HT1080 (cell line): ENCODE measurements around the gene SLC22A14. TPM values are rescaled to one million over a fixed set of nuclear protein-coding genes. Genes with fewer than 3 reads are reported as not detected.
"Not testable (repeated sequence)": the region's sequence is repeated elsewhere in the genome, so short reads cannot be mapped to it uniquely, and the experiment has no call there.

ENCODE experiments used
- DNase-seq: peaks from one replicate; pipeline ENCODE4 v3.0.0-alpha.2; 2015; ENCODE audit warnings: low read depth
- total RNA-seq: library from RNA; depleted of rRNA; stranded (reverse); fragments of >200 nt; shearing (Covaris generic); gene quantifications from 2 replicates; pipeline ENCODE4 v1.2.3, GENCODE V29; 2014

SLC22A14 gene
- total RNA-seq, 1 experiment from 2014 or later: not detected

DNA sequence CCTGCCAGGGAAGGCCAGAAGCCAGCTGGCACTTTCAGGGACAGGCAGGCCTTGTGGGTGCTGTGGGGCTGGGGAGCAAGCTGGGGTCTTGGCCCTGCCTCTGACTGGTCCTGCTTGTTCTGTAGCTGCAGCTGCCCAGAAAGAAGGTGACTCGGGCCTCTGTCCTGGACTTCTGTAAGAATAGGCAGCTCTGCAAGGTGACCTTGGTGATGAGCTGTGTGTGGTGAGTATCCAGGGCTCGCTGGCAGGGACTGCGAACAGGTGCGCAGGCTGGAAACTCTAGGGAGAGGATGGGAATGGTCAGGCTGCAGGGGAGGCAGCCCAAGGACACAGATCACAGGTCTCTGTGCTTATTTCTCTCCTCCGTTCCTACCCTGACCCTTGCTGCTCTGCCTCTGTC lies 31.2 kb downstream of the SLC22A14 start:
- no peak for DNase-seq

DNA sequence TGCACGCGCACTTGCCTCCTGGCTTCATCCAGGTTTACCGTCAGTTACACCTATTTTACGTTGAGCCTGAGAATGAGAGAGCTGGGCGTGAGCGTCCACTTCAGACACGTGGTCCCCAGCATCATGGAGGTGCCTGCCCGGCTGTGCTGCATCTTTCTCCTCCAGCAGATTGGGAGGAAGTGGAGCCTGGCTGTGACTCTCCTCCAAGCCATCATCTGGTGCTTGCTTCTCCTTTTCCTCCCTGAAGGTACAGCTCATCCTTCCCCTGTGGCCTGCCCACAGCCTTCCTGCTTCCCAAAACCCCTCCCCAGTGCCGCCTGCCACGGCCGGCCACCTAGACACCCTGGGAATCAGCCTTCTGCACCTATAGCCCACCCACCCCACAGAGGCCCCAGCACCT lies 31.6 kb downstream of the SLC22A14 start:
- no peak for DNase-seq

DNA sequence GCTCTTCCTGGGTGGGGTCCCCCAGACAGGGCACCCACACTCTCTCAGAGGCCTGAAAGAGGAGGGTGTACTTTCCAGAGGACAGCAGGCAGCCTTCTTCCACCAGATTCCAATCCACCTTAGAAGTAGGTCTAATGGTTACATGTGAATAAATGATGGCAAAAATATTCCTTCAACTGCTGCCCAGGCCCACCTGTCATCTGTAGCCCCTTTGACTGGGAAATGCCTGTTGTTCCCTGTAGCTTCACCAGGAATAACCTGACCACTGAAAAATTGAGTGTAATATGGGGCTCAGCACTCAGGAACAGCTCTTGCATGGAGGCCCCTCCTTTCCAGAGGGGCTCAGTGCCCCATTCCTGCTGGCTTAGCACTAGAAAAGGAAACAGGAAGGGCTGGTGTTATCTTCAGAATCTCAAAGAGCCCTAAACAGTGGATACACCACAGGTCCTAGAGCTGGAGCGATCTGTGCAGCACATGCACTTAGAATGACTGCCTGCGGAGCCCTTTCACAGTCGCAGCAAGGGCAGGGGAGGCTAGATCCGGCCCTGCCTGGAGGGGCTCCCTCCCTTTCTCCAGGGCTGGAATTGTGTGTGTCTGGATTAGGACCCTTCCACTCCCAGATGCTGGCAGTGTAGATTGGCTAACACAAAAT lies 32.1 kb downstream of the SLC22A14 start:
- DNase-seq: no peak

DNA sequence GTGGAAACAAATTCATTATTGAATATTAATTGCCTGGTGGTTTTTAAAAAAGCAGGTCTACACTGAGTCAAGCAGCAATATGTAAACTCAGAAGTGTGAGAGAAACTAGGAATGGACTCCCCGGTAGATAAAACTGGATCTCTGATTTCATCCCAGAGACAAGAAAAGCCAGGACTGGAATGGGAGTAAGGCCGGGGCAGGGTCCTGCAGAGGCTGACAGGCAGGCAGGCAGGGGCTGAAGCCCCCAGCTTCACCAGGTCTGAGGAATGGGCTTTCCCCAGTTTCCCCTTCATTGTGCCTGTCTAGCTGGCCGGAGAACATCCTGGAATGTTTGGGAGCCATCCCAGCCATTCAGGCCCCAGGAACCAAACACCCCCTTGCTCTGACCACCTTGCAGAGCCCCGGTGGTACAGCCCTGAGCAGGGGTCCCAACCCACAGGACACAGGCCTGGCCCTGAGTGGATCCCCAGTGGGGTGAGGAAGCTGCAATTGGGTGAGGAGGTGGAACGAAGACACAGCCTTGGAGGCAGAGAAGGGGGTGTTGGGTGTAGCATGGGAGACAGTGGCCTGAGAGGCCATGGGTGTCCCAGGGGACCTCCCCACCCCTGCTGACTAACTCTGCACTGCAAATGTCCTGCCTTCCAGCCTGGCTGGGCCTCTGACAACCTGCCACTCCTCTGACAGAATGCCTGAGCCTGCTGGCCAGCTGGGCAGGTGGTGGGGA lies 32.8 kb downstream of the SLC22A14 start:
- no peak for DNase-seq

DNA sequence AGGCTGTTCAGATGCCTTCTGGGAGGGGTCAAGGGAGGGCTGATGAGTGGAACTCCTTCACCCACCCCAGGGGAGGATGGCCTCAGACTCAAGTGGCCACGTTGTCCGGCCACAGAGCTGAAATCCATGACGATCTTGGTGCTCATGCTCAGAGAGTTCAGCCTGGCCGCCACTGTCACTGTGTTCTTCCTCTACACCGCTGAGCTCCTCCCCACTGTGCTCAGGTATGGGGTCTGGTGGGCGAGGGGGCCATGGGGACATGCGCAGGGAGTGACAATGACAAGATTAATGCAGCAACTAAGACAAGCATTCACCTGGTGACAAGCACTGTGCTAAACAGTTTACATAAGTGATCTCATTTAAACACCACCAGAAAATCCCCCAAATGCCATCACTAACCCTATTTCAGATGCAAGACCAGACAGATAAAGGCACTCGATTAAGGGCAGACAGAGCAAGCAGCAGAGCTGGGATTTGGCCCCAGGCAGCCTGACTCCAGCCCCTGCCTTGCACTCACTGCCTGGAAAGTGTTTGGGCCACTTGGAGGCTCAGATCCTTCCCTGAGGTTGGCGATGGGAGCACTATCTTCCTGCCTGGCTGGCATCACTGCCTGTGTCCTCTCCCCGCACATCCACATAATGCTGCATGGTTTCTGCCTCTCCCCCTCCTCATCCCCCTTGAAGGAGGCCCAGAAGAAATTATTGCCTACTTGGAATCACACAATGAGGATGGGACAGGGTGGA lies 33.6 kb downstream of the SLC22A14 start:
- no peak for DNase-seq

DNA sequence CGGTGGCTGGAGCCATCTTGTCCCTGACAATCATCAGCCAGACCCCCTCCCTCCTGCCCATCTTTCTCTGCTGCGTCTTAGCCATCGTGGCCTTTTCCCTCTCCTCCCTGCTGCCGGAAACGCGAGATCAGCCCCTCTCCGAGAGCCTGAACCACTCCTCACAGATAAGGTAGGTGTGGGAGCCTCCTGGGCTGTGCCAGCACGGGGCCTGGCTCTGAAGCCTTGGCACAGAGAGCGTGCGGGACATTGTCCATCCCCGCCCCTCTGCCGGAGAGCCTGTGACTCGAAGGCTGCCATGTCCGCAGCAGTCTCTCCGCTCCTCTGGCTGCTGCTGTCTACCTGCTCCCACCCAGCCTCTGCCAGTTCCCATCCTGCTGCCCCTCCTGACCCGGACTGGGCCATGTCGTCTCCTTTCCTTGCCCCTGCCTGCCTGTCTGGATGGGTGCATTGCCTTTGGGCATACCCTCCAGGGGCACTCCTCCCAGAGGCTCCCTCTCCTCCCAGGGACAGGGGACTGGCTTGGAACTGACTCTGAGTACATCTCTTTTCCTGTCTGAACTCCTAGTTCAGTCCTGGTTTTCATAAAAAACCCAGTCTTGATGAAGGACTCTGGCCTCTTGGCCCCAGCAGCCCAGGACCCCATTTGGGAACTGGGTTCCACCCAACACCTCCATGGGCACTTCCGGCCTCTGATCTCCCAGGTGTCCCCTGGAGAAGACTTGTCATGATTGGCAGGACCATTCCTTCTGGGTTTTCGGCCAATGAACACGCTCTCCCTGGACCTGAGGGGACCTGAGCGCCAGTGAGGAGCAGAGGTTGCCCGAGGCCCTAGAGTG lies 34.5 kb downstream of the SLC22A14 start:
- no peak for DNase-seq

DNA sequence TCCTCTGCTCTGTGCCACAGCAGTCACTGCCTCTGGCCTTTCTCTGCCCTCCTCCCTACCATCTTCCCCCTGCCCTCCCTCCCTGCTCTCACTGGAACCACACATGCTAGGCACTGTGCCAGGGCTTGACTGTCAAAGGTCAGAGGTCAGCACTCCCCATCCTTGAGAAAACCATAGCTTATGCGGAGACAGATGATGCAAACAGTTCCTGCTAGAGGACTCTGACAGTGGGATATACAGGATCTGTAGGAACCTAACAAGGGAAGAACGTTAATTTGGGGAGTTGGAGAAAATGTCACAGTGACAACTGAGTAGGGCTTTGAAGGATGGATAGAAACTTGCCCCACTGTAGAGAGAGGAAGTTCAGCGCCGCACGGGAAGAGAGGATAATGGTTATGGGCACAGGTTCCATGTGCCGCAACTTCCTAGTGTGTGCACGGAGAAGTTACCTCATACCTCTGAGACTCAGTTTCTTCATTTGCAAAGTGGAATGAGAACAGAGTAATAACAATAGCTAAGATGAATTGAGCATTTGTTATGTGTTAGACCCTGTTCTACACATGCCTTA lies 35.2 kb downstream of the SLC22A14 start:
- peak; percentile 21 for DNase-seq

DNA sequence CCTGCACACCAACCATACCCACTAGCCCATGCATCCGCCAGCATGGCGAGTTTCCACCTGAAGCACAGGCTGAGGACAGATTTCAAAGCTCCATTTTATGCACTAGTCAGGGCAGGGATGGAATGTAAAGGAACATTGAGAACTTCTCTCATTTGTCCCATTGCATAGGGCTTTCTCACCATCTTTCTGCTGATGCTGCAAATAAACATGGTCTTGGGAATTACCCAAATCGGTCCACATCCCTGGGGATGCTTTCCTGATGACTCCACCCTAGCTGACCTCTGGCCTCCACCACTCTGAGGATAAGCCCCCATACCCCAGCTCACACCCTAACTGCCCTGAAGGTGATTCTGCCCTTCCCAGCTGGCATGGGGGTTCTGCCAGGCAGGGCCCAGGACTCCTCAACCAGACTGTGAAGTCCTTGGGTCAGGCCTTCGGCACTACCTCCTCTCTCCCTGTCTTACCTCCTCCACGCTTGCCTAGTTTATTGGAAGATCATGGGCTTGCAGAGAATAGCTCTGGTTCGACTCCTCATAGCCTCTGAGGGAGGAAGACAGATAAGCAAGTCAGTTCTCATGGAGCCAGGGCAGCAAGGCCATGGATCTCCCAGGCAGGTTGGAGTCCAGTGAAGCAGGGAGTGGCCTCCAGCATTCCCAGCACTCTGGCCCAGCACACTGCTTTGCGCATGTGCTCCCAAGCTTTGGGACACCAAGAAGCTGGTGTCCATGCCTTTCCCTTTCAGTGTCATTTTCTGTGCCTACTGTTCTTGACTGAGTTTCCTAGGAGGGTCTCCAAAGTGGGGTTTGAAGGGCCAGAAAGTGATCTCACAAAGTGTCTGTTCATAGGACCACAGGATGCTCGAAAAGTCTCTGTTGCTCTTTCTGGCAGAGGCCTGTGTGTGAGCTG lies 36.9 kb downstream of the SLC22A14 start:
- DNase-seq: no peak

DNA sequence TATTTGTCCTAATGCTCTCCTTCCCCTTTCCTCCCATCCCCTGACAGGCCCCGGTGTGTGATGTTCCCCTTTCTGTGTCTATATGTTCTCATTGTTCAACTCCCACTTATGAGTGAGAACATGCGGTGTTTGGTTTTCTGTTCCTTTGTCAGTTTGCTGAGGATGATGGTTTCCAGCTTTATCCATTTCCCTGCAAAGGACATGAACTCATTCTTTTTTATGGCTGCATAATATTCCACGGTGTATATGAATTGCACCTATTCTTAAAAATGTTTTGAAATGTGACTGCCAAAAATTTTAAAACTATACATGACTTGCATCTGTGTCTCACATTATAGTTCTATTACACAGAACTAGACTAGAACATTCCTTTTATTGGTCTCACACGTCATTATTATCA lies 38.5 kb downstream of the SLC22A14 start:
- DNase-seq: not testable (repeated sequence)

DNA sequence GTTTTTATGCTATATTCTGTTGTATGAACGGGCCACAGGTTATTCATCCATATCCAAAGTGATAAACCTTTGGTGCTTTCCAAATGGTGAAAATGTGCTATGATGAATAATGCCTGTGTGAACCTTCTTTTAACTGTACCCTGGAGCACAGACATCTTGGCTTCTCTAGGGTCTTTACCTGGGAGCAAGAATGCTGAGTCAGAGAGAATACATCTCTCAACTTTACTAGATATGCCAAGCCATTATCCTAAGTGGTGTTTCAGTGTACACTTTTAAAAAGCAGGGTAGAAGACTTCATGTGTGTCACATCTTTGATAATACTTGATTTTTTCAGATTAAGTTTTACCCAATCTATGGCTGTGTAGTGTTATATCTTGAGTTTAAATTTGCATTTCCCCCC lies 41.0 kb downstream of the SLC22A14 start:
- DNase-seq: no peak

DNA sequence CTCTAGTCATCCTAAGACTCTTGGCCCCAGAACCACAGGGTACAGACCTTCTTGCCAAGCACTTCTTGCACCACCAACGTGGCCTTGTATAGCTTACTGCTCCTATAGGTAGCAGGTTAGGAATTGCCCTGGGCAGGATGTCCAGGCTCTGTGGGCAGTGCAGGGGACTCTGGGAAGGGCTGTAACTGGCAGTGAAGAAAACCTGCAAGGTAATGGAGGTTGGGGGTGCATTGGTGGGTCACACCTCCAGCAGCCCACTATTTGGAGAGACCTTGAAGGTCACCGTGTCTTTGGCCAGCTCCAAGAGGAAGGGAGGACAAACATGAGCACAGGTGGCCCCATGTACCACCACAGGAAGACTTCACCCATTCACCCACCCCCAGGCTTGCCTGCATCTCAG lies 43.2 kb downstream of the SLC22A14 start:
- no peak for DNase-seq

DNA sequence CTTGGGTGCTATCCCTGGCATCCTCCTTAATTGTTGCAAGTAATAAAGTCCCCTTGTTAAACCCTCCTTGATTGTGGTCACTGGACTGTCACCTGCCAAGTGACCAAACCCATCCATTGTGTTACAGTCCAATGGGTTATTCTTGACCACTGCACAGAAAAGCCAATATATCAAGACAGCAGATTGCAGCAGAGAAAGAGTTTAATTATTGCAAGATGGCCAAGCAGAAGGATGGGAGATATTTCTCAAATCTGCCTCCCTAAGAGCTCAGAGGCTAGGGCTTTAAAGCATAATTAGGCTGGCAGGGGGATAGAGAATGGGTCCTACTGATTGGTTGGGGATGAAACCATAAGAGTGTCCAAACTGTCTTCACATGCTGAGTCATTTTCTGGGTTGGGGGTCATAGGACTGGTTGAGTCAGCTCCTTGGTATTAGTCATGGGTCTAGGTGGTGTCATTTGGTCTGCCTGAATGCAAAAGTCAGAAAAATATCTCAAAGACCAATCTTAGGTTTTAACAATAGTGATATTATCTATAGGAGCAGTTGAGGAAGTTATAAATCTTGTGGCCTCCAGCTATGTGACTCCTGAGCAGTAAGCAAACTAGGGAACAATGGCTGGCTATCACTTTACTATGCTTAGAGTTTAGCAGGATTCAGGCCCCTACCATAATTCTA lies 45.4 kb downstream of the SLC22A14 start:
- DNase-seq: peak; percentile 97

DNA sequence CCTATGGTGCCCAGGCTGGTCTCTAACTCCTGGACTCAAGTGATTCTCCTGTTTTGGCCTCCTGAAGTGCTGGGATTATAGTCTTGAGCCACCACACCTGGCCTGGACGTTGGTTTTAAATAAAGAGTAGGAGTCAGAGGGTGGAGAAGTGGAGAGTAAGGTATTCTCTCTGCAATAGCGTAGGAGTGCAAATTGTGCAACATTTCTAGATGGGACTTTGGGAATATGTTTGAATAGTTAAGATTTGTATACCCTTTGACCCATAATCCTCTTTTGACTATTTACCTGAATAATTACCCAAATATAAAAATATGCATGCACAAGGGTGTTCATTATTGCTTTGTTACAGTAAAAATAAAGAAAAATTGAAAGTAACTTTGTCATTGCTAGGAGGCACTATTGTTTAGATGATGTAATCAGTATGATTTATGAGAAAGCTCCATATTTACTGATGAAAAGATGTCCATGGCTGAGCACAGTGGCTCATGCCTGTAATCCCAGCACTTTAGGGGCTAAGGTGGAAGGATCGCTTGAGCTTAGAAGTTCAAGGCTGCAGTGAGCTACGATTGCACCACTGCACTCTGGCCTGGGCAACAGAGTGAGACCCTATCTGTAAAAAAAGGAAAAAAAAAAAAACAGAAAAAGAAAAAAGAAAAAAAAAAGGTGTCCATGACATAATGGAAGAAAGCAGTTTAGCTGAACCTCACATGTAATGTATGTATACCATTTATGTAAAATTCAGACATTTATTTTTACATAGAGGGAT lies 49.3 kb downstream of the SLC22A14 start:
- no peak for DNase-seq

DNA sequence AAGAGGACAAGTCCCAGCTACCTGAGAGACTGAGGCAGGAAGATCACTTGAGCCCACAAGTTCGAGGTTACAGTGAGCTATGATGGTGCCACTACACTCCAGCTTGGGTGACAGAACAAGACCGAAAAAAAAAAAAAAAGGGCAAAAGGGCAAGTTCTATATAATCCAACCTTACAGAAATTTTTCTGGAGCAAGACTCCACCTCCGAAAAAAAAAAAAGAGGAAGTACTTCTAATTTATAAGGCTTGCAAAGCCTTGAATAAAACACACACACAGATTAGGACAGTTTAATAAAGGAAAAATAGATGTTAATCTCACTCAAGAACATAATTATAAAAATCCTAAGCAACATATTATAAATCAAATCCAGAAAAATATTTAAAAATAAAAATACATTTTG lies 50.1 kb downstream of the SLC22A14 start:
- no peak for DNase-seq

DNA sequence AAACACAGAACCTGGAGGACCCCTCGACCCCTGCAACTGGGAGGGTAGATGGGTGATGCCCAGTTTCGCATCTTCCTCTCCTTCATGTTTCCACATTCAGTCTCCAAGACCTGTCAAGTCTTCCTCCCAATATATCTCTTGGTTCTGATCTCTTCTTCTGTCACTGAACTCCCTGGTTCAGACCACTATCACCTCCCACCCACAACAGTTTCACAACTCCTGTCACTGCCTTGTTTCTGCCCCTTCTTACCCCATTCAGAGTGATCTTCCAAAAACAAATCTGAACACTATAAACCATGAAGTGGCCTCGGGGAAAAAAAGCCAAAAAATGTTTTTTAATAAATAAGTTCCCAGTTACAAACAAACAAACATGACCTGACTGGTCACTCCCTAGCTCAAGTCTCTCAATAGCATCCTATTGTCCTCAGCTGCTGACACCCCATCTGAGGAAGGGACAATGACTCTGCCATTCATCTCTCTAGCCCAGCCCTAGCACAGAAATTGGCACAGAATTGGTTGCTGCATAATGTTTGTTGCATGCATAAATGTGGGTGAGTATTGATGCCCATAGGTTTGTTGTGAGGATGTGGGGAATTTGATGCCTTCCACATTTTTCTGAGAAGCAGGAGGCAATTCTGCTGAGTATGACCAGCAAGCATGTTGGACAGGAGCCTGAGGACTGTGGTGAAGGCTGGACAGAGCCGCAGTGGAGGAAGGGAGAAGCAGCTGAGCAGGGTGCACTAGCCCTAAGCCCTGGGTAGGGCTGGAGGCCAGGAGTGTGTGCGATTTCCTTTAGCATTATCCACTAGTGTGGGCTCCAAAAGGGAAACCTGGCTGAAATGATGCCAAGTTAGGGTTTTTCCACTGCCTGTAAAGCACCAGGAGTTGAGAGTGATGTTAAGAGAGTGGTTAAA lies 52.3 kb downstream of the SLC22A14 start:
- DNase-seq: peak; percentile 73

DNA sequence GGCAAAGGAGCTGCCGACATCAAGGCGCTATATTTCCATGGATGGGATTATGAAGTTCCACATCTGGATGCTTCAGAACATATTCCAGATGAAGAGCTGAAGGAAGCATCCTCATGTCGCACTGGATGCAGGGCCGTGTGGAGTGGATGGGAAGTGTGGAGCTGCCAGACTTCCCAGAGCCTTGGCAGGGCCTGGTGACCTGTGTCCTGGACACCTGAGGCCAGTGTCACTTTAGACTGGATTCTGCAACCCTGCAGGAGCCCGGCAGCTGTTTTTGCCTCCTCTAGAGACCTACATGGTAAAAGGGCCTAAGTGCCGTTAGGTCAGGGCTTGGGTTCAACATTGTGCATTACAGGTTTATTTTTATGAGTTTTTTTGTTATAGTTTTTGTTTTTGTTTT lies 53.2 kb downstream of the SLC22A14 start:
- DNase-seq: no peak

DNA sequence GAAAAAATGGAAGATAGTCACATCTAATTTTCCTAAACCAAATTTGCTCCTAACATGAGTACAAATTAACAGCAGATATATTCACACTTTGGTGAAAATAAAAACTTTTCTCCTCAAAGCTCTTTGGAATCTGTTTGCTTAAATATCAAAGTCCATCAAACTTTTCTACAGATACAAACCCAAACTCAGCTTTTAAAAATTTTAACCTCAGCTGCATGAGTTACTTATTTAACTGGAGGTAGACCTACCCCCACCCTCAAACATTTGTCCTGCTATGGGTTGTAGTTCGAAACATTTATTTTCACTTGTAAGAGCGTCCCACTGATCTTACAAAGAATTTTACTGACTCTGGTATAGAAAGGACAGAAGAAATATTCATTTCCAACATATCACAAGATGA lies 55.6 kb downstream of the SLC22A14 start:
- no peak for DNase-seq
